HepG2 (cell line): ENCODE data around the gene DLX3. TPM values are rescaled to one million over a fixed set of nuclear protein-coding genes. Genes with fewer than 3 reads are reported as not detected.

Experiments
- ATAC-seq: fragments of 200-7000 bp; cut with Tn5 transposase; 3 replicates; pipeline ENCODE4 v1.9.1; 2020; ENCODE audit warnings: mild to moderate bottlenecking, moderate library complexity
- BruUV-seq: library from RNA; stranded (reverse); fragments of 400-500 nt; replicated peaks from 2 replicates; lab custom pipeline; 2021; lab: Mats Ljungman, UMichigan
- CTCF ChIA-PET: fragments of 300-600 bp; formaldehyde crosslinking; extraction: SDS; loops from one replicate; lab custom pipeline; 2021; ENCODE audit warnings: low total read pairs, inconsistent platforms, low intra/inter-chr PET ratio; lab: Yijun Ruan, JAX
- POLR2A ChIA-PET: fragments of 350-600 bp; sonication (Branson Sonifier 250); formaldehyde crosslinking; loops from one replicate; lab custom pipeline; 2020; ENCODE audit warnings: antibody characterized with exemption, inconsistent platforms; lab: Yijun Ruan, JAX
- DNase-seq: peaks from one replicate; pipeline ENCODE4 v3.0.0-alpha.2; 2015; ENCODE audit warnings: low spot score
- FAIRE-seq: peaks from 3 replicates; lab custom pipeline; 2011; peaks lifted over from hg19 to GRCh38; lab: Jason Lieb, UNC
- H2AFZ ChIP-seq: one replicate; pipeline ENCODE4 v1.6.1; 2011; ENCODE audit warnings: low read length, inconsistent platforms
- H3K27ac ChIP-seq: fragments of 300-600 bp; 3 replicates; pipeline ENCODE4 v1.8.0; 2011; ENCODE audit warnings: mixed run types, mild to moderate bottlenecking, mixed read lengths, low read length, inconsistent platforms; ENCODE audit not compliant: insufficient read depth; ENCODE audit errors: extremely low read length
- H3K27me3 ChIP-seq, 2 experiments: fragments of 200-600 bp in 1 of 2; 2 replicates in 1 of 2; 3 replicates in 1 of 2; pipeline versions ENCODE4 v1.6.0 to v1.8.0; 2011; ENCODE audit warnings: low read length in 2 of 2, mild to moderate bottlenecking in 2 of 2, moderate library complexity in 2 of 2, inconsistent platforms in 1 of 2; ENCODE audit not compliant: insufficient read depth in 2 of 2, control insufficient read depth in 1 of 2
- H3K36me3 ChIP-seq, 2 experiments: fragments of 200-600 bp in 1 of 2; replicated peaks in 1 of 2; 2 replicates in 1 of 2; 3 replicates in 1 of 2; pipeline versions ENCODE4 v1.5.1 to v1.8.0; 2011; ENCODE audit warnings: low read length in 2 of 2, inconsistent platforms in 1 of 2; ENCODE audit not compliant: insufficient read depth in 2 of 2, control insufficient read depth in 1 of 2
- H3K4me1 ChIP-seq: 2 replicates; pipeline ENCODE4 v1.5.1; 2012; ENCODE audit warnings: low read length, inconsistent platforms; ENCODE audit not compliant: insufficient read depth
- H3K4me2 ChIP-seq: 2 replicates; pipeline ENCODE4 v1.6.0; 2011; ENCODE audit warnings: low read depth, low read length, inconsistent platforms
- H3K4me3 ChIP-seq, 3 experiments: fragments of 200-600 bp in 1 of 3; sonication (generic), shearing (Covaris generic) in 1 of 3; replicated peaks in 1 of 3; 2 replicates each; pipeline ENCODE4 v1.5.1; 2011 to 2016; ENCODE audit warnings: low read length in 3 of 3, inconsistent platforms in 2 of 3, low read depth in 2 of 3, mild to moderate bottlenecking in 2 of 3, control low read depth in 1 of 3, mixed read lengths in 1 of 3; ENCODE audit not compliant: insufficient read depth in 1 of 3
- H3K79me2 ChIP-seq: one replicate; pipeline ENCODE4 v1.6.1; 2011; ENCODE audit warnings: low read length, inconsistent platforms; ENCODE audit not compliant: insufficient read depth
- H3K9ac ChIP-seq: 2 replicates; pipeline ENCODE4 v1.6.0; 2011; ENCODE audit warnings: mild to moderate bottlenecking, low read depth, low read length, inconsistent platforms; ENCODE audit not compliant: insufficient read depth
- H3K9me3 ChIP-seq: 2 replicates; pipeline ENCODE4 v1.5.1; 2012; ENCODE audit warnings: mild to moderate bottlenecking, low read length
- H4K20me1 ChIP-seq: 2 replicates; pipeline ENCODE4 v1.6.0; 2011; ENCODE audit warnings: inconsistent platforms, mild to moderate bottlenecking, low read length, moderate library complexity; ENCODE audit not compliant: insufficient read depth
- ARHGAP35 ChIP-seq: sonication (generic); formaldehyde crosslinking; IDR thresholded peaks from 2 replicates; pipeline ENCODE4 v1.9.0; 2022; ENCODE audit warnings: mild to moderate bottlenecking, inconsistent platforms, moderate library complexity, missing genetic modification reagents, borderline replicate concordance
- SNAPC4 ChIP-seq: sonication (generic); formaldehyde crosslinking; IDR thresholded peaks from 2 replicates; pipeline ENCODE4 v1.4.0; 2020; ENCODE audit warnings: mild to moderate bottlenecking, missing genetic modification reagents
- SRF ChIP-seq: IDR thresholded peaks from 2 replicates; pipeline ENCODE4 v1.6.1; 2011; ENCODE audit warnings: mild to moderate bottlenecking, low read depth, low read length, moderate library complexity
- ZMYM3 ChIP-seq: sonication (generic); formaldehyde crosslinking; IDR thresholded peaks from 2 replicates; pipeline ENCODE4 v1.5.1; 2020; ENCODE audit warnings: mild to moderate bottlenecking, missing genetic modification reagents
- ZNF609 ChIP-seq: sonication (generic); formaldehyde crosslinking; IDR thresholded peaks from 2 replicates; pipeline ENCODE4 v1.4.0; 2020; ENCODE audit warnings: mild to moderate bottlenecking, missing genetic modification reagents, borderline replicate concordance
- ZNF768 ChIP-seq: sonication (generic); formaldehyde crosslinking; IDR thresholded peaks from 2 replicates; pipeline ENCODE4 v1.4.0; 2020; ENCODE audit warnings: missing genetic modification reagents
- WGBS: methylation state at CpG from one replicate; pipeline ENCODE4 v1.1.6; 2017; ENCODE audit warnings: low lambda C conversion rate; 5-methylcytosine and 5-hydroxymethylcytosine counted together
- in situ Hi-C: cut with HindIII; loops from 2 replicates; pipeline ENCODE4 v1.10.0; 2017; ENCODE audit warnings: low pct_unique_long_range_greater_than_20kb; ENCODE audit not compliant: extremely low pct_ligation_motif_present
- intact Hi-C: fragments of 100-400 bp; cut with micrococcal nuclease; formaldehyde crosslinking; loops from one replicate; pipeline ENCODE4 v1.10.0; 2022; ENCODE audit not compliant: unreplicated experiment
- polyA plus RNA-seq, 8 experiments: library from polyadenylated mRNA; depleted of rRNA in 3 of 8; stranded (reverse) in 7 of 8; unstranded in 1 of 8; fragments of >200 nt; fragmentation: Illumina TruSeq in 4 of 8; extraction: Trizol in 4 of 8; gene quantifications; 2 replicates each; pipeline versions ENCODE4 v1.2.1 to v1.2.3, GENCODE V29; 2011 to 2016; ENCODE audit warnings: low read depth in 4 of 8, missing spikeins in 1 of 8, mixed read lengths in 1 of 8; ENCODE audit not compliant: insufficient read depth in 1 of 8
- total RNA-seq, 5 experiments: library from RNA; depleted of rRNA; stranded (reverse); fragments of >200 nt; fragmentation: Illumina TruSeq; extraction: Trizol; gene quantifications; 2 replicates each; pipeline ENCODE4 v1.2.3, GENCODE V29; 2016; ENCODE audit warnings: low read depth in 1 of 5

The DLX3 gene
- total and polyA plus RNA-seq, 2 of the 13 experiments (the other 11 are each of a cell fraction or from before 2014, with no cell fraction given): 0.03 TPM; not detected in 1

GRCh38 chr17:49985310-49985990 lies 9.6 kb downstream of the DLX3 start (continued):
- TF ChIP-seq SRF (no peak), ZNF609 (CRISPR knock-in tag) (no peak)

GRCh38 chr17:49984776-49985175 lies 10.2 kb downstream of the DLX3 start:
- no peak for DNase-seq
- ATAC-seq: no peak

More at GRCh38 chr17:49984776-49985175, 10.2 kb downstream of the DLX3 start:
- Histone ChIP-seq H3K9ac (no peak overlapping the region), H3K79me2 (no peaks in the 10 kb centered on the region), H3K9me3 (no peaks in the 10 kb centered on the region), H3K4me1 (no peaks in the 10 kb centered on the region), H3K36me3 (no peaks in the 10 kb centered on the region), H3K4me2 (no peak overlapping the region), H2AFZ (no peak overlapping the region), H3K4me3 (no peak overlapping the region), H3K27me3 (peaks cover 22 to 54% of the 10 kb centered on the region in 2 experiments), H3K27ac (no peak overlapping the region), H4K20me1 (no peaks in the 10 kb centered on the region)
- no peak for FAIRE-seq
- no TSS peak for BruUV-seq
- in situ Hi-C loops (no loop called here), intact Hi-C loops (no loop called here)
- TF ChIP-seq ARHGAP35 (CRISPR knock-in tag) (no peak), SNAPC4 (CRISPR knock-in tag) (no peak), ZNF768 (CRISPR knock-in tag) (peak; percentile 98), ZMYM3 (CRISPR knock-in tag) (peak; percentile 61; the same call in 1 of the 2 replicates)
- ChIA-PET POLR2A (no interaction called here), CTCF (no interaction called here)
- 10% methylated on average over 2 of the region's 2 CpGs for WGBS
